Karpas-422 (cell line): ENCODE measurements around the gene CEP170B. TPM values are rescaled to one million over a fixed set of nuclear protein-coding genes. Genes with fewer than 3 reads are reported as not detected.

Source experiments
- DNase-seq: peaks from one replicate; pipeline ENCODE4 v3.0.0-alpha.2; 2015
- H2AFZ ChIP-seq: fragments of 200-600 bp; sonication (generic); 2 replicates; pipeline ENCODE4 v1.6.1; 2014; ENCODE audit warnings: antibody characterized with exemption, low read length, mixed read lengths
- H3K27ac ChIP-seq: fragments of 200-600 bp; sonication (generic); 2 replicates; pipeline ENCODE4 v1.5.1; 2014; ENCODE audit warnings: mild to moderate bottlenecking, low read length, moderate library complexity
- H3K27me3 ChIP-seq: fragments of 200-600 bp; sonication (generic); 2 replicates; pipeline ENCODE4 v1.6.1; 2014; ENCODE audit warnings: low read length, mixed read lengths
- H3K36me3 ChIP-seq: fragments of 200-600 bp; sonication (generic); 2 replicates; pipeline ENCODE4 v1.6.1; 2014; ENCODE audit warnings: low read length, mixed read lengths; ENCODE audit not compliant: insufficient read depth
- H3K4me1 ChIP-seq: fragments of 200-600 bp; sonication (generic); 2 replicates; pipeline ENCODE4 v1.6.1; 2014; ENCODE audit warnings: mild to moderate bottlenecking, low read length, mixed read lengths
- H3K4me2 ChIP-seq: fragments of 200-600 bp; sonication (generic); 2 replicates; pipeline ENCODE4 v1.6.1; 2014; ENCODE audit warnings: low read length, low read depth, mild to moderate bottlenecking; ENCODE audit not compliant: poor library complexity, severe bottlenecking
- H3K4me3 ChIP-seq: fragments of 200-600 bp; sonication (generic); 2 replicates; pipeline ENCODE4 v1.5.1; 2014; ENCODE audit warnings: mild to moderate bottlenecking, antibody characterized with exemption, low read length, mixed read lengths
- H3K79me2 ChIP-seq: fragments of 200-600 bp; sonication (generic); 2 replicates; pipeline ENCODE4 v1.6.1; 2014; ENCODE audit warnings: mild to moderate bottlenecking, low read length, mixed read lengths
- H3K9ac ChIP-seq: fragments of 200-600 bp; sonication (generic); 2 replicates; pipeline ENCODE4 v1.6.0; 2014; ENCODE audit warnings: low read length
- H3K9me2 ChIP-seq: fragments of 200-600 bp; sonication (generic), shearing (Covaris generic); replicated peaks from 2 replicates; pipeline ENCODE4 v1.6.0; 2014; ENCODE audit warnings: mild to moderate bottlenecking, low read length, moderate library complexity; ENCODE audit not compliant: insufficient read depth
- H3K9me3 ChIP-seq: fragments of 300-700, 200-600 bp; sonication (generic); 2 replicates; pipeline ENCODE4 v1.6.1; 2014; ENCODE audit warnings: low read length, mixed read lengths
- H4K20me1 ChIP-seq: fragments of 200-600 bp; sonication (generic); 2 replicates; pipeline ENCODE4 v1.6.1; 2014; ENCODE audit warnings: mild to moderate bottlenecking, antibody characterized with exemption, low read length, low read depth; ENCODE audit not compliant: insufficient read depth
- total RNA-seq: library from RNA; depleted of rRNA; stranded (reverse); fragments of >200 nt; shearing (Covaris generic); gene quantifications from 2 replicates; pipeline ENCODE4 v1.2.3, GENCODE V29; 2014; ENCODE audit warnings: low replicate concordance

Gene CEP170B
- total RNA-seq, 1 experiment from 2014 or later, result 0.56 TPM

GRCh38 chr14:104928391-104929133 lies 63.5 kb downstream of the CEP170B start:
- Histone ChIP-seq H3K4me1 (peaks cover 51% of the 10 kb centered on the region), H3K27me3 (no peaks in the 10 kb centered on the region), H3K36me3 (peaks cover 29% of the 10 kb centered on the region), H3K27ac (no peak overlapping the region), H3K79me2 (peaks cover 8% of the 10 kb centered on the region; the same call in 1 of the 2 replicates), H3K9ac (0 out of 2 replicates have a peak overlapping the region, but pooled peaks have one; percentile 10), H2AFZ (no peak overlapping the region), H3K4me3 (no peak overlapping the region), H3K4me2 (no peak overlapping the region), H3K9me3 (peaks cover 5% of the 10 kb centered on the region; the same call in 1 of the 2 replicates), H3K9me2 (no peaks in the 10 kb centered on the region), H4K20me1 (peaks cover 34% of the 10 kb centered on the region; the same call in 1 of the 2 replicates)
- no peak for DNase-seq

- no peak overlapping the region for H3K27ac ChIP-seq
- H3K9ac ChIP-seq, result no peak overlapping the region
- H3K4me3 ChIP-seq, result no peak overlapping the region
- H2AFZ ChIP-seq, result no peak overlapping the region
- no peak for DNase-seq
- H3K27me3 ChIP-seq, result no peaks in the 10 kb centered on the region
- H3K9me2 ChIP-seq, result no peaks in the 10 kb centered on the region
- H3K4me1 ChIP-seq, result peaks cover 41% of the 10 kb centered on the region
- H3K79me2 ChIP-seq, result peaks cover 8% of the 10 kb centered on the region; the same call in 1 of the 2 replicates
- H3K4me2 ChIP-seq, result no peak overlapping the region
- H3K36me3 ChIP-seq, result peaks cover 29% of the 10 kb centered on the region
- peaks cover 34% of the 10 kb centered on the region; the same call in 1 of the 2 replicates for H4K20me1 ChIP-seq
- H3K9me3 ChIP-seq, result no peaks in the 10 kb centered on the region
Observed at GRCh38 chr14:104929268-104930230, 64.5 kb downstream of the CEP170B start.

GRCh38 chr14:104930526-104931303 lies 65.6 kb downstream of the CEP170B start:
- DNase-seq, result no peak
- H3K4me2 ChIP-seq, result no peak overlapping the region
- H3K4me1 ChIP-seq, result peaks cover 30% of the 10 kb centered on the region
- peaks cover 6% of the 10 kb centered on the region; the same call in 1 of the 2 replicates for H3K79me2 ChIP-seq
- no peak overlapping the region for H2AFZ ChIP-seq
- peaks cover 45% of the 10 kb centered on the region for H4K20me1 ChIP-seq
- H3K9ac ChIP-seq, result no peak overlapping the region
- peaks cover 29% of the 10 kb centered on the region for H3K36me3 ChIP-seq
- no peaks in the 10 kb centered on the region for H3K9me3 ChIP-seq
- H3K27ac ChIP-seq, result no peak overlapping the region
- no peak overlapping the region for H3K4me3 ChIP-seq
- no peaks in the 10 kb centered on the region for H3K9me2 ChIP-seq
- H3K27me3 ChIP-seq, result no peaks in the 10 kb centered on the region

GRCh38 chr14:104931304-104931770 lies 66.3 kb downstream of the CEP170B start:
- Histone ChIP-seq H3K9me2 (no peaks in the 10 kb centered on the region), H3K4me3 (no peak overlapping the region), H3K9me3 (no peaks in the 10 kb centered on the region), H3K79me2 (0 out of 2 replicates have a peak, but pooled peaks cover under 1% of the 10 kb centered on the region), H3K4me1 (peaks cover 23% of the 10 kb centered on the region), H3K4me2 (no peak overlapping the region), H3K9ac (no peak overlapping the region), H3K27ac (no peak overlapping the region), H4K20me1 (peaks cover 50% of the 10 kb centered on the region), H3K27me3 (no peaks in the 10 kb centered on the region), H3K36me3 (peaks cover 29% of the 10 kb centered on the region), H2AFZ (no peak overlapping the region)
- no peak for DNase-seq

GRCh38 chr14:104931771-104932675 lies 67.0 kb downstream of the CEP170B start:
- no peak overlapping the region for H3K27ac ChIP-seq
- peaks cover 56% of the 10 kb centered on the region for H4K20me1 ChIP-seq
- peaks cover 29% of the 10 kb centered on the region for H3K36me3 ChIP-seq
- no peak overlapping the region for H3K4me2 ChIP-seq
- peaks cover 16% of the 10 kb centered on the region for H3K4me1 ChIP-seq
- no peaks in the 10 kb centered on the region for H3K9me3 ChIP-seq
- no peak overlapping the region for H3K9ac ChIP-seq
- DNase-seq, result no peak
- no peaks in the 10 kb centered on the region for H3K79me2 ChIP-seq
- no peaks in the 10 kb centered on the region for H3K27me3 ChIP-seq
- no peaks in the 10 kb centered on the region for H3K9me2 ChIP-seq
- H2AFZ ChIP-seq, result no peak overlapping the region
- no peak overlapping the region for H3K4me3 ChIP-seq

GRCh38 chr14:104932676-104933631 lies 67.9 kb downstream of the CEP170B start:
- Histone ChIP-seq H3K9ac (no peak overlapping the region), H3K4me2 (peak overlapping the region; percentile 52), H3K79me2 (no peaks in the 10 kb centered on the region), H3K9me3 (no peaks in the 10 kb centered on the region), H3K27ac (no peak overlapping the region), H3K36me3 (peaks cover 22% of the 10 kb centered on the region), H3K4me3 (no peak overlapping the region), H3K9me2 (no peaks in the 10 kb centered on the region), H3K27me3 (no peaks in the 10 kb centered on the region), H2AFZ (no peak overlapping the region), H3K4me1 (peaks cover 7% of the 10 kb centered on the region), H4K20me1 (peaks cover 55% of the 10 kb centered on the region)
- peak; percentile 94 for DNase-seq
